Measurements from ENCODE around the gene PRKAR1B.

The PRKAR1B gene

DNA sequence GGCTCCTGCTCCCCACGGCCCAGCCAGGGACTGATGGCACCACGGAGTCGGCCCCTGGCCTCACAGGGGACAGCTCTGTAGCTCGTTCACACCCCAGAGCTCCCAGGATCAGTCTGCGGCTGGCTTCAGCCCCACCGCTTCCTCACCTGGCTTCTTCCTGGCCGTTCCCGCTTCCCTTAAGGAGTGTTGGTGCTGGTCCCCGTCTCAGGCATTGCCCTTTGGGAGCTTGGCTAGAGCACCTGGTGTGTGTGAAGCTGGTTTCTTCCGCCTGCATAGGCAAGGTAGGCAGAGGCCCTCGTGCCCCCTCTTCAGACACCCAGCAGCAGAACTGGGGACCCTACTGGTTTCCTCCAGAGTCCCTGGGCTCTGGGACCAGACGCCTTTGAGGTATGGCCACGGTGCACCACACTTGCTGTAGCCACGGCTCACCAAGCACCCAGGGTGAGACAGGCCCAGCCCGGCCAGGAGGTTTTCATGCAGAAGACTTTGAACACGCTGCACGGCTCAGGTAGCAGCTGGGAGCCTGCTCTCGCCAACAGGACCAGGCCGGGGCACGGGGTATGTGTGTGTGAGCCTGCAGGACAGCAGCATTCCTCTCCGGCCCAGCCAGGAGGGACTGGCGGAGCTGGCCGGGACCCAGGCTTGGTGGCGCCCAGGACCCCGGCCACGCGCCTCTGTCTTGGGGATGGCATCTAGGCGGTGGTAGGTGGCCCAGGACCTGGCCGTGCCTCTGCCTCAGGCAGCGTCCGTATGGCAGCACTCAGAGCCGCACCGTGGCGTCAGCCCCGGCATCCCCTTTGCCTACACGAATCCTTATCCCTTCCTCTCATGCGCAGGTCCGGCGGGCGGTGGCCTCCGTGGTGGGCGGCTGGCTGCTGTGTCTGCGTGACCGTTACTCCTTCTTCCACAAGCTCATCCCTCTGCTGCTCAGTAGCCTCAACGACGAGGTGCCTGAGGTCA lies 13.2 kb upstream of the PRKAR1B start:
- no peak for DNase-seq (ENCODE audit: low read depth)

DNA sequence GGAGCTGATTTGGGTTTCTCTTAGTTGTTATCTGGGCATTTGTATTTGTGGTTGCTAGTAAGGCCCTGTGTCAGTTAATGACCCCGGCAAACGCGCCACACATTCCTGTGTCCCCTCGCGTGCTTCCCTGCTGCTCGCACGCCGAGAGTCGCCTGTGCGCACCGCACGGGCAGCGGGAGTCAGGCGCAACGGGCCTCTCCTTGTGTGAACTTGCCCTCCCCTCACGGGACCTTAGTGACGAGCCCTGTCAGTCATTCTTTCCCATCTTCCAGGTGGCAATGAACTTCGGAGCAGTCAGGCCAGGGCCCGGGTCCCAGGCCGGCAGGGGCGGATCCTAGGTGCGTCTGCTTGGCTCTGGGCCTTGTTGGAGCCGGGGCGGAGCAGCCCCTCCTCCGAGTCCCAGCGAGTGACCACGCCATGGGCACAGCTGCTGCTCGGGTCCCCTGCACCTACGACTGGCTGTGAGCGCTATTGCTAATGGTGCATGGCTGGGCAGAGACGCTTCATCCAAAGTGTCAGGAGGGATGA lies 12.4 kb upstream of the PRKAR1B start:
- DNase-seq (ENCODE audit: low read depth), result no peak

DNA sequence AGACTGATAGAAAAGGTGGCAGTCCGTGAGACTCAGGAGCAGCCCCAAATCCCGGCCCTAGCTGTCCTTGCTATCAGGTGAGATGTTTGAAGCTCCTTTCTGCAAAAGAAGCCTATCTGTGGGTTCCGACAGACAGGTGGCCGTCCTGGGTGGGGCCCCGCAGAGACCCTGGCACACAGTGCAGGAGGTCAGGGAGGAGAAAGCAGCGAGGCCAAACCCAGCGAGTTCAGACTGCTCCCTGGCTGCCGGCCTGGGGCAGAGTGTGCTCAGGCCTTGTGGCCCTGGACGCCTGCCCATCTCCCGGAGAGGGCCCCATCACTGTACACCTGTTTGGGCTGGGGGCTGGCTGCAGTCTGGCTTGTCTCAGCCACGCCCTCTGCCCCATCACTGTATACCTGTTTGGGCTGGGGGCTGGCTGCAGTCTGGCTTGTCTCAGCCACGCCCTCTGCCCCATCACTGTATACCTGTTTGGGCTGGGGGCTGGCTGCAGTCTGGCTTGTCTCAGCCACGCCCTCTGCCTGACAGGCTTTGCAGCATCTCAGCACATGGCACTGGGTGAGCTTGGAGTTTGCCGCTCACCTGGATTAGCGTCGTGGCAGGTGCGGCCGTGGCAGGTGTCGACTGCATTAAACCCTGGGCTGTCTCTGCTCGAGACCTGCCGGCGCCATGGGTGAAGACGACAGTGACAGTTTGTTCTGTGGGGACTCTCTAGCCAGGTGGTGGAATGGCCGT lies 11.8 kb upstream of the PRKAR1B start:
- no peak for DNase-seq (ENCODE audit: low read depth)

DNA sequence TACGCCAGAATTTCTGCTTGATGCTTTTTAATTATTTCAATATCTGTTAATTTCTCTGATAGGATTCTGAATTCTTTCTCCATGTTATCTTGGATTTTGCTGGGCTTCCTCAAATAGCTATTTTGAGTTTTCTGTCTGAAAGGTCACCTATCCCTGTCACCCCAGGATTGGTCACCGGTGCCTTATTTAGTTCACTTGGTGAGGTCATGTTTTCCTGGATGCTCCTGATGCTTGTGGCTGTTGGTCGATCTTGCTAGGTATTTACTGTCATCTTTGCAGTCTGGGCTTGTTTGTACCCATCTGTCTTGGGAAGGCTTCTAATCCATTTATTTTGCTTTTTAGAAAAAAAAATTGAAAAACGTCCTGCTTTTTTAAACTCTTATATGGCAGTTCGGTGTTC lies 11.2 kb upstream of the PRKAR1B start:
- no peak for DNase-seq (ENCODE audit: low read depth)

DNA sequence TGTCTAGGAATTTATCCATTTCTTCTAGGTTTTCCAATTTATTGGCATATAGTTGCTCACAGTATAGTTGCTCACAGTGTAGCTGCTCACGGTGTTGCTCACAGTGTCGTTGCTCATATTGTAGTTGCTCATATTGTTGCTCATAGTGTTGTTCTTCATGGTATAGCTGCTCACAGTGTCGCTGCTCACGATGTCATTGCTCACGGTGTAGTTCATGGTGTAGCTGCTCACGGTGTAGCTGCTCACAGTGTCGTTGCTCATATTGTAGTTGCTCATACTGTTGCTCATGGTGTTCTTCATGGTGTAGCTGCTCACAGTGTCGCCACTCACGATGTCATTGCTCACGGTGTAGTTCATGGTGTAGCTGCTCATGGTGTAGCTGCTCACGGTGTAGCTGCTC lies 7.7 kb upstream of the PRKAR1B start:
- DNase-seq (ENCODE audit: low read depth), result no peak

DNA sequence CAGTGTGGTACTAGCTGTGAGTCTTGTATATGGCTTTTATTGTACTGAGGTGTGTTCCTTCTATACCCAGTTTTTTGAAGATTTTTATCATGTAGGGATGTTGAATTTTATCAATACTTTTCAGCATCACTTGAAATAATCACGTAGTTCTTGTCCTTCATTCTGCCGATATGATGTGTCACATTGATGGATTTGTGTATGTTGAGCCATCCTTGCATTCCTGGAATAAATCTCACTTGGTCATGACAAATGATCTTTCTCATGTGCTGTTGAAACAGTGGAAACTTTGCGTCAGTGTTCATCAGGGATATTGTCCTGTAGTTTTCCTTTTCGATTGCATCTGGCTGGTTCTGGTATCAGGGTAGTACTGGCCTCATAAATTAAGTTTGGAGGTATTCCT lies 7.1 kb upstream of the PRKAR1B start:
- DNase-seq (ENCODE audit: low read depth), result no peak

DNA sequence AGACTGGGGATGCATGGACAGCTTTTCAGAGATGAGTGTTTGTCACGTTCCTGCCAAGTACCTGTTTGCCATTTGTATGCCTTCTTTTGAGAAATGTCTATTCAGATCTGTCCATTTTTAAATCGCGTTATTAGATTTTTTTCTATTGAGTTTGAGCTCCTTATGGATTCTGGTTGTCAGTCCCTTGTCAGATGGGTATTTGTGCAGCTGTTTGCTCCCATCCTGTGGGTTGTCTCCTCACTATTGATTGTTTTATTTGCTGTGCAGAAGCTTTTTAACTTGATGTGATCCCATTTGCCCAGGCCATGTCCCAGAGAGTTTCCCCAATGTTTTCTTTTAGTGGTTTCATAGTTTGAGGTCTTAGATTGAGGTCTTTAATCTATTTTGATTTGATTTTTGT lies 5.5 kb upstream of the PRKAR1B start:
- no peak for DNase-seq (ENCODE audit: low read depth)

DNA sequence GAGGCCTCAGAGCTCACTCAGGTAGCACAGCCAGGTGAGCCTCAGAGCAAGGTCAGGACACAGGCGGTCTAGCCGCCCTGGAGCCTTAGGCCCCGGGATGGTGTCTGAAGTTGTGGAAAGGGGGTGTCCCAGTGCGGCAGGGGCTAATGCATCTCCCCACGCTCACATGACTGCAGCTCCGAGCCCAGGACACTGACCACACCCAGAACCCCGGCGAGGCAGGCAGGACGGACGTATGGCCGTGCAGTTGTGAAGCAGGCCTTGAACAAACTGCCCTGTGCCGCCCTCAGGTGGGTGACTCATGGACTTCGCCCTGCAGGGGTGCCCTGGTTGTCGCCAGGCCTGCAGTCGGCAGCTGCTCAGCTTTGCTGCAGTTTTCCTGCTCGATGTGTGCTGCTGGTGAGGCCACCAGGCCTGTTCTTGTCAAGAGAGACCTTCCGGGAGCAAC lies 5.0 kb upstream of the PRKAR1B start:
- no peak for DNase-seq (ENCODE audit: low read depth)

DNA sequence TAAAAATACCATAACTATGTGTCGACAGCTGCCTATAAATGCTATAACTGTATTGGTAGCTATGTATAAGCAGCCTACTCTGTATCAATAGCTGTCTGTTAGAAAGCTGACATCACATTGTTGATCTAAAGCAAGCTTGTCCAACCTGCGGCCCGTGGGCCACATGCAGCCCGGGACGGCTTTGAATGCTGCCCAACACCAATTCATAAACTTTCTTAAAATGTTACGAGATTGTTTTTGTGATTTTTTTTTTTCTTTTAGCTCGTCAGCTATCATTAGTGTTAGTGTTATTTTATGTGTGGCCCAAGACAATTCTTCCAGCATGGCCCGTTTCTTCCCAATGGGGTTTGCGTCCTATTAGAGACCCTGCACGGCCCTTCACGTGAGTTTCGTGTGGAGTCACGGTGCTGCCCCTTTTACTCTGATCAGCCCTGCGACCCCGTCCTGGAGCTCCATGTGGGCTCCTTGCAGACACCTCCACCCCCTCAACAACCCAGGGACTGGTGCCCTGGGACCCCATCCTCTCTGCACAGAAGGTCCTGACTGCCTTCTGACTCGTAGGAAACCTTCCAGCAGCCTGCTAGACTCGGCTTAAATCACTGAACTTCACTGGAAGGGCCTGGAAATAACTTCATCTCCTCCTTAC lies 4.5 kb upstream of the PRKAR1B start:
- no peak for DNase-seq (ENCODE audit: low read depth)

DNA sequence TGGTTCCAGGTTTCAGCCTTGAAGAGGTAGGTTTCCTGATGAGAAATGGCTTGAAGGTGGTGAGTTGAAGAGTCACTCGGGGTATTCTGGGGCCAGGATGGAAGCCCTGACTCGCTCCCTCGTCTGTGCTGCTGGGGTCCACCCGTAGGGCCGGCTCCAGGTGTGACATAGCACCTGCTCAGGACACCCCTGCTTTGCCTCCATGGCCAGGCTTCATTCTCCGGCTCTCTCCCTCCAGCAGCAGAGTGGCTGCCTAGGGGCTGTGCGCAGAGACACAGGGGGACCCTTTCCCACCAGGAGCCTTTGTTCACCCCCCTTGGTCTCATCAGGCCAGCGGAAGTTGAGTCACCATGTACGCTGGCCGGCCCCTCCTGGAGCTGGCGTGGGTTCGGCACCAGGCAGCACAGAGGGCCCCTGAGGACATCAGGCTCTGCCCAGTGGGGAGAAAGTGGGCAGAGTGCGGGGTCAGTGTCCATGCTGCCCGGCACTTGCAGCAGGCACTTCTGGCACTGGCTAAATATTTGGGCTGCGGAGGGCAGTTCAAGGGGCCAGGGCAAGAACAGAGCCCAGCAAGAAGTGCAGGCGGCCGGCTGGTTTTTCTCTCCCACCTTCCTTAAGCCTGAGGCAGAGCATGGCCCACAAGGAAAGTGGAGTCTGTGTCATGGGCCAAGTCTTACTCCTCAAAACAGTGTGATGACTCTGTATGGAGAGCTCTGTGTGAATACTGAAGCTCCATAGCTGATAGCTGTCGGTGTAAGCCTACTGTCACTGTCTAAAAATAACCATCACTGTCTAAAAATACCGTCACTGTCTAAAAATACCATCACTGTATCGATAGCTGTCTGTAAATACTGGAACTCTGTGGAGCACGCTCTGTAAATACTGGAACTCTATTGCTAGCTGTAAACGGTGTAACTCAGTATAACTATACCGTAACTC lies 3.7 kb upstream of the PRKAR1B start:
- DNase-seq (ENCODE audit: low read depth), result no peak

DNA sequence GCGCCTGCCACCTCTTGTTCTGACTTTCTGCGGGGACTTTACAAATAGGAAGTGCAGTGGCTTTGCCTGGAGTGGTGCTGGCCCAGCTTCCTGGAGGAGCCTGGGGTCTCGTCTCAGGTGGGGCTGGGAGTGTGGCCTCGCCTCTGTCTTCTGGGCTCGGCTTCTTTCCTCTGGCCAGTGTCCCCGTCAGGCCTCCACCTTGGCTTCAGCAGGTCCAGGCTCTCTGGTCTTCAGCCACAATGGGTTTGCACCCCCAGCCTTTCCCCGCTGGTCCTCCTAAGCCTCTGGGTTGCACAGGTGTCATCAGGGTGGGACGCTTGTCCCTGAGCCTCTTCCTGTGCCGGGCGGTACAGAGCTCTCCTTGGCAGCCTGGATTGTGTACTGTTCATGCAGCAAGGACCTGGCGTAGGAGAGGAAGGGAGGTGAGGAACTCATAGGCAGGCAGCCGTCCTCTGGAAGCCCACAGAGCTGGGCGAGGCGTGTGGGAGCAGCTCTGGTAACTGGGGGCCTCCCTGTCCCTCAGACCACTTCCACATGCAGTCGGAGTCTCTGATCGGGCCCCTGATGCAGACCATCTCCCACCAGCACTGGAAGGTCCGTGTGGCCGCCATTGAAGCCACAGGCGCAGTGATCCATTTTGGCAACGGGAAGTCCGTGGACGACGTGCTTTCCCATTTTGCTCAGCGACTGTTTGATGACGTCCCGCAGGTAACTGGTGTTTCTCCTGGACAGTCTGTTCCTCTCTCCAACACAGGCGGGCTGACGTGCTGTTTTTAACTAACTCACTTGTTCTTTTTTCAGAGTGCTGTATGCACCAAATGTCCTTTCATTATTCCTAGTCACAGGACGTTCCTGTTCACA lies 2.3 kb upstream of the PRKAR1B start:
- no peak for DNase-seq (ENCODE audit: low read depth)

DNA sequence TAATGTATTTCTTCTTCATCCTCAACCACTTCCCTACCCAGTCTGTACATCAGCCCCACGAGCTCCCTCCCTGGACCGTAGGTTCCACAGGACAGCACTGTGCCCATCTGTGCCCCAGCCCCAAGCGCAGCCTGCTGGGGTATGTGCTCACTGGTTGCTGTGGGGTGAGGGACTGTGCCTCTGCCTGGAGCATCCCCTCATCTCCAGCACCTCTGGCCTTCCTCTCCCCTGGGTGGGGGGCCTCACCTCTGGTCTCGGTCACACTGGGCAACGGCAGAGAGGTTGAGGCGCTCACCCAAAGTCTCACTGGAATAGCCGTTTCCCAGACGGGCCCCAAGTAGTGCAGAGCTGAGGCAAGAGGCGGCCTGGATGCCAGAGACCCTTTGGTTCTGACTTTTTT lies 1.5 kb upstream of the PRKAR1B start:
- DNase-seq (ENCODE audit: low read depth), result no peak

DNA sequence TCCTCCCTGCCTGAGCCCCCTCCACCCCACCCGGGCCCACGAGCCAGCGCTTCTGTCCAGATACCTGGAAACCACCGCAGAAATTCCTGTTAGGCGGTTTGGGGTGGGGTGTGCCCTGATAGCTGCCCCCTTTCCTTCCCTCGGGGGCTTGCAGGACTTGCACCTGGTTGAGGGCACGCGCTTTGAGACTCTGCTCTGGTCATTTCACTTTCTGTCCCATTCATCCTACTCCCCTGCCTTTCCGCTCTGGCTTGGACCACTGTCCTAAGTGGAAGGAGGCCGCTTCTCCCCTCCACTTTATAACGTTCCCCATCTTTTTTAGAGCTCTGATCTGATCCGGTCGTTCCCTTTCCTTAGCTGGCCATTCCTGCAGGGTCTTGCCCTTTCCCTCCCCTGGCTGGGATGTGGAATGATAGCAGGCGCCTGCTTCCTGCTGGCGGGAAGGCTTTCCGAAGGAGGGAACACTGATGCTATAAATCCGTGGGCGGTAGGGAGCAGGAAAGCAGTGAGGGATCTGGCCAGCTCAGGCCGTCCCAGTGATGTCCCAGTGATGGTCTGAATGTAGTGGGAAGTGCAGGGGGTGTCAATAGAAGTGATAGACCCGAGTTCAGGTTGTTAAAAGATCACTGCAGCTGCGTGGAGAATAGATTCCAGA lies 852 bp upstream of the PRKAR1B start:
- DNase-seq (ENCODE audit: low read depth), result no peak

DNA sequence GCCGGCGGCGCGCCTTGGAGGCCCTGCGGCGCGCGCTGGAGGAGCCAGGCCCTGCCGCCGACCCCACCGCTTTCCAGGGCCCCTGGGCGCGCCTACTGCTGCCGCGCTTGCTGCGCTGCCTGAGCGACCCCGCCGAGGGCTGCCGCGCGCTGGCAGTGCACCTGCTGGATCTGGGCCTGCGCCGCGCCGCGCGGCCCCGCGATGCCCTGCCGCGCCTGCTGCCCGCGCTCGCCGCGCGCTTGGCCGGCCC lies 302 bp downstream of the PRKAR1B start:
- no peak for DNase-seq (ENCODE audit: low read depth)

DNA sequence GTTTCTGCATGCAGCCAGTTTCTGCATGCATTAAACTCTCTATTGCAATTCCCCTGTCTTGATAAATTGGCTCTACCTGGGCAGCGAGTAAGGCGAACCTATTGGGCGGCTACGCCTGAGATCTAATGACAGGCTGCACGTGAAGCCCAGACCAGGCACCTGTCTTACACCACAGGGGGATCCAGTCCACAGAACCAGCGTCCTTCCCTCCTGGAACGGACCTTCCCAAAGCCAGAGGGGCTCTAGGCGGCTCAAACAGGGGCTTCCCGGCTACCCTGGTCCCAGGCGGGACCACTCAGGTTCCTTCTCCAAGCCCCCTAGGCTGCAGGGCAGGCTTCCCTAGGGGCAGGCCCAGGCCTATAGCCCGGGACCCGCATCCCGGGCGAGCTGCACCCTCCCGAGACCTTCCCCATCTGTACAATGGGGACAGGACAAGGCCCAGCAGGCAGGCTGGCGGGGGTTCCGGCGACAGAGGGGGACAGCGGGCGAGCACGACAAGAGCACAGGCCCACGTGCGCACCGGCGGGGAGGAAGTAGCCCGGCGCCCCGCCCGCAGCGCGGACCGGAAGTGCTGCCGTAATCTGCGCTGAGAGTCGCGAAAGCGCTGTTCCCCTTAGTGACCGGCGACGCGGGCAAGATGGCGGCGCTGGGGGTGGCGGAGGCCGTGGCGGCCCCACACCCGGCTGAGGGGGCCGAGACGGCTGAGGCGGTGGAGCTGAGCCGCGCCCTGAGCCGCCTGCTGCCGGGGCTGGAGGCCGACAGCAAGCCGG lies 812 bp downstream of the PRKAR1B start, which contains the start of gene DNAAF5:
Gene DNAAF5 (plus strand): TSS at position 616 of the 770 bp plus-strand sequence. CDS start 22 bp downstream, at position 638.
- DNase-seq (ENCODE audit: low read depth), result peak; percentile 78

DNA sequence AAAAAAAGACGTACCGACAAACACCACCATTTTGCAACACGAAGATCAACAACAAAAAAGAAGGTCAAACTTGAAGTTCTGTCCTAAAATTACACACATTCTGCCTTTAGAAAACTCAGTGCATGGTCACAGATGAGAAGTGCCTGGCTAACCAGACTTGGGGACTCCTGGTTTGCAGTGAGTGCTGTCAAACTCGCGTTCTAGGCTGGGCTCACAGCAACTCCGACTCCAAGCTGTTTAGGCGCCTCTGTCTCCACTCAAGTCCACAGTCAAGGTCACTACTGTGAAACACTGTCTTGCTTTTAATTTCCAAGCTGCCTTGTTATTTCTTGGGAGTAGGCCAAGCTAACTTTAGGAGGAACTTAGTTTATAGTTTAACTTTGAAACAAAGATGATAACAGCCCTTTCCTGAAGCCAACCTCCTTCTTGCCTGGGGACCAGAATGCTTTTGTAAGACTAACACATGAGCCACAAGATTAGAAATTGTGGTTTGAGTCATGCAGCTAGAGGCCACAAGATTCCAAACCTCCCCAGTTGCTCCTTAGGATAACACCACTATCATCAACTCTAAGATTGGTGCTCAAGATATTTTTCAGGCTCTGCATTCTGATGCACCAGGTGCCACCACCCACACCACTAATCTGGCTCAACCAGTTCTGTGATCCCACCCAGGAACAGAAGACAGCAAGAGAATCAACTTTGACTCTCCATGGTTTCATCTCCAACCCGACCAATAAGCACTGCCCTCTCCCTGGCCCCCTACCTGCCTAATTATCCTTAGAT lies 1.7 kb downstream of the PRKAR1B start:
- DNase-seq (ENCODE audit: low read depth), result no peak

DNA sequence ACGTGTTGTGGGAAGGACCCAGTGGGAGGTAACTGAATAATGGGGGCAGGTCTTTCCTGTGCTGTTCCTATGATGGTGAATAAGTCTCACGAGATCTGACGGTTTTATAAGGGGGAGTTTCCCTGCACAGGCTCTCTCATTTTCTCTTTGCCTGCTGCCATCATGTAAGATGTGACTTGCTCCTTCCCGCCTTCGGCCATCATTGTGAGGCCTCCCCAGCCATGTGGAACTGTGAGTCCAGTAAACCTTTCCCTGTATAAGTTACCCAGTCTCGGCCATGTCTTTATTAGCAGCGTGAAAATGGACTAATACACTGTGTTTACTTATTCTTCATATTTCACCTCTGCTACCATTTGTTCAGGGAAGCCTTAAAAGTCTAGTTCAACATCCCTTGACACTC lies 2.8 kb downstream of the PRKAR1B start:
- DNase-seq (ENCODE audit: low read depth), result no peak

DNA sequence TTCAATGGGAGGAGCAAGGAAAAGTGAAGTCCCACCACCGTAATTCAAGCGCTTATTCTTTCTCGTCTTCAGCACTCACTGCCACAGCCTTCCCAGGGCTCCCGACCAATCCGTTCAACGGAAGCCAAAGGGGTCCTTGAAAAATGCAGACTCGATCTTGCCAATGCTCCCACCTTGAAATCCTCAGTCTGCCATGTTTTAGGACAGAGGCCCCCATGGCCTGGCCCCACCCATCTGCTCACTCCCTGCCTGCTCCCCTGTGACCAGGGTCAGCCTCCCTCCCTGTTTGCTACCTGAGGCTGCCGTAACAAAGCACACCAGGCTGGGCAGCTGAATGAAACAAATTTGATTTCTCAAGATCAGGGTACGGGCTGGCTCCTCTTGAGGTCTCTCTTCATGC lies 3.5 kb downstream of the PRKAR1B start:
- no peak for DNase-seq (ENCODE audit: low read depth)

Measured in activated T-helper 1 cell treated with Interleukin-2 at 50 U/mL for 16 hours (primary cell).